IMR-90 (cell line): ENCODE data around the gene AKAP9. TPM values are rescaled to one million over a fixed set of nuclear protein-coding genes. Genes with fewer than 3 reads are reported as not detected.

ENCODE experiments used
- ATAC-seq: fragments of 200-7000 bp; cut with Tn5 transposase; 2 replicates; pipeline ENCODE4 v1.9.1; 2020; ENCODE audit warnings: low read depth, mild to moderate bottlenecking, moderate library complexity
- BruUV-seq: library from RNA; stranded (reverse); fragments of 400-500 nt; replicated peaks from 2 replicates; lab custom pipeline; 2021; lab: Mats Ljungman, UMichigan
- CTCF ChIA-PET: fragments of 300-600 bp; formaldehyde crosslinking; extraction: SDS; loops from one replicate; lab custom pipeline; 2021; ENCODE audit warnings: antibody characterized with exemption; lab: Yijun Ruan, JAX
- POLR2A ChIA-PET: fragments of 300-600 bp; sonication (Branson Sonifier 250); formaldehyde crosslinking; loops from one replicate; lab custom pipeline; 2022; ENCODE audit warnings: antibody characterized with exemption; ENCODE audit not compliant: unreplicated experiment; lab: Charles Lee
- DNase-seq: peaks from one replicate; pipeline ENCODE4 v3.0.0; 2013
- H2AFZ ChIP-seq: replicated peaks from 2 replicates; pipeline ENCODE3; 2013; ENCODE audit warnings: low read length, mild to moderate bottlenecking; ENCODE audit not compliant: poor library complexity
- H2AK5ac ChIP-seq: 2 replicates; pipeline ENCODE4 v1.6.1; 2013; ENCODE audit warnings: low read depth, low read length, inconsistent platforms
- H2AK9ac ChIP-seq: replicated peaks from 2 replicates; pipeline ENCODE3; 2013; ENCODE audit warnings: mild to moderate bottlenecking, low read depth, low read length, moderate library complexity; ENCODE audit not compliant: poor library complexity
- H2BK120ac ChIP-seq: 2 replicates; pipeline ENCODE4 v1.6.1; 2013; ENCODE audit warnings: low read depth, low read length, inconsistent platforms
- H2BK15ac ChIP-seq: 3 replicates; pipeline ENCODE4 v1.6.1; 2013; ENCODE audit warnings: low read depth, low read length, inconsistent platforms
- H2BK20ac ChIP-seq: 2 replicates; pipeline ENCODE4 v1.6.1; 2013; ENCODE audit warnings: low read depth, mild to moderate bottlenecking, inconsistent platforms, low read length, moderate library complexity
- H2BK5ac ChIP-seq: 2 replicates; pipeline ENCODE4 v1.6.1; 2013; ENCODE audit warnings: mild to moderate bottlenecking, low read depth, low read length, inconsistent platforms; ENCODE audit not compliant: poor library complexity, severe bottlenecking
- H3K14ac ChIP-seq: replicated peaks from 2 replicates; pipeline ENCODE4 v1.6.1; 2013; ENCODE audit warnings: low read depth, low read length, inconsistent platforms
- H3K18ac ChIP-seq: 2 replicates; pipeline ENCODE4 v1.6.1; 2013; ENCODE audit warnings: low read depth, low read length, control low read depth
- H3K23ac ChIP-seq: 2 replicates; pipeline ENCODE4 v1.6.1; 2013; ENCODE audit warnings: low read depth, low read length, inconsistent platforms
- H3K27ac ChIP-seq: 2 replicates; pipeline ENCODE4 v1.5.1; 2013; ENCODE audit warnings: mild to moderate bottlenecking, control low read depth, low read length; ENCODE audit not compliant: insufficient read depth
- H3K27me3 ChIP-seq: 2 replicates; pipeline ENCODE4 v1.6.1; 2013; ENCODE audit warnings: low read length; ENCODE audit not compliant: control insufficient read depth, insufficient read depth
- H3K36me3 ChIP-seq: 2 replicates; pipeline ENCODE4 v1.6.1; 2013; ENCODE audit warnings: low read length, mixed read lengths; ENCODE audit not compliant: control insufficient read depth, insufficient read depth
- H3K4ac ChIP-seq: 2 replicates; pipeline ENCODE4 v1.6.1; 2013; ENCODE audit warnings: low read depth, low read length, inconsistent platforms
- H3K4me1 ChIP-seq: 2 replicates; pipeline ENCODE4 v1.6.1; 2013; ENCODE audit warnings: low read length, mixed read lengths; ENCODE audit not compliant: control insufficient read depth, insufficient read depth
- H3K4me2 ChIP-seq: 2 replicates; pipeline ENCODE4 v1.6.1; 2013; ENCODE audit warnings: low read depth, mild to moderate bottlenecking, control low read depth, low read length, moderate library complexity
- H3K4me3 ChIP-seq: 2 replicates; pipeline ENCODE4 v1.5.1; 2013; ENCODE audit warnings: low read depth, mild to moderate bottlenecking, control low read depth, low read length, moderate library complexity; ENCODE audit not compliant: insufficient read depth
- H3K56ac ChIP-seq: 2 replicates; pipeline ENCODE4 v1.6.1; 2013; ENCODE audit warnings: low read length, inconsistent platforms; ENCODE audit not compliant: insufficient read depth; ENCODE audit errors: extremely low read depth
- H3K79me1 ChIP-seq, 2 experiments: 2 replicates each; pipeline ENCODE4 v1.6.1; 2013; ENCODE audit warnings: low read length in 2 of 2, inconsistent platforms in 1 of 2, low read depth in 1 of 2
- H3K9ac ChIP-seq: 2 replicates; pipeline ENCODE4 v1.6.1; 2013; ENCODE audit warnings: low read depth, low read length, control low read depth
- H3K9me1 ChIP-seq: 2 replicates; pipeline ENCODE4 v1.6.1; 2013; ENCODE audit warnings: low read length, inconsistent platforms; ENCODE audit not compliant: insufficient read depth
- H3K9me3 ChIP-seq: 2 replicates; pipeline ENCODE4 v1.6.1; 2013; ENCODE audit warnings: low read length; ENCODE audit not compliant: control insufficient read depth, insufficient read depth
- H4K20me1 ChIP-seq: 2 replicates; pipeline ENCODE4 v1.6.1; 2013; ENCODE audit warnings: low read length, inconsistent platforms; ENCODE audit not compliant: insufficient read depth
- H4K5ac ChIP-seq: 2 replicates; pipeline ENCODE4 v1.6.1; 2013; ENCODE audit warnings: mild to moderate bottlenecking, low read depth, low read length, control low read depth
- H4K8ac ChIP-seq, 2 experiments: 2 replicates each; pipeline ENCODE4 v1.6.1; 2013; ENCODE audit warnings: low read depth in 2 of 2, low read length in 2 of 2, control low read depth in 1 of 2, inconsistent platforms in 1 of 2
- H4K91ac ChIP-seq: 2 replicates; pipeline ENCODE4 v1.6.1; 2013; ENCODE audit warnings: low read depth, low read length, inconsistent platforms; ENCODE audit not compliant: insufficient read depth
- BHLHE40 ChIP-seq: fragments of 150-350 bp; IDR thresholded peaks from 2 replicates; pipeline ENCODE4 v1.6.1; 2016; ENCODE audit warnings: mild to moderate bottlenecking, low read depth, low read length
- CEBPB ChIP-seq: IDR thresholded peaks from 2 replicates; pipeline ENCODE4 v1.6.1; 2012; ENCODE audit warnings: low read depth, low read length, improper control_type of control experiment
- CHD1 ChIP-seq: IDR thresholded peaks from 2 replicates; pipeline ENCODE4 v1.6.1; 2012; ENCODE audit warnings: low read depth, low read length, improper control_type of control experiment
- FOS ChIP-seq: fragments of 150-350 bp; IDR thresholded peaks from 2 replicates; pipeline ENCODE4 v1.6.1; 2016; ENCODE audit warnings: low read depth, low read length
- MAFK ChIP-seq: IDR thresholded peaks from 2 replicates; pipeline ENCODE4 v1.6.1; 2012; ENCODE audit warnings: low read depth, low read length, improper control_type of control experiment
- MAZ ChIP-seq: IDR thresholded peaks from 2 replicates; pipeline ENCODE4 v1.6.1; 2012; ENCODE audit warnings: low read depth, mild to moderate bottlenecking, low read length, improper control_type of control experiment, moderate library complexity, borderline replicate concordance
- MXI1 ChIP-seq: IDR thresholded peaks from 2 replicates; pipeline ENCODE4 v1.6.1; 2012; ENCODE audit warnings: low read depth, mild to moderate bottlenecking, low read length, moderate library complexity, borderline replicate concordance
- NFE2L2 ChIP-seq: fragments of 150-350 bp; IDR thresholded peaks from 2 replicates; pipeline ENCODE4 v1.6.1; 2016; ENCODE audit warnings: low read depth, mild to moderate bottlenecking, low read length
- POLR2A ChIP-seq: IDR thresholded peaks from 2 replicates; pipeline ENCODE4 v1.6.1; 2012; ENCODE audit warnings: mild to moderate bottlenecking, low read depth, low read length
- RAD21 ChIP-seq: IDR thresholded peaks from 2 replicates; pipeline ENCODE4 v1.6.1; 2012; ENCODE audit warnings: low read length, improper control_type of control experiment
- RCOR1 ChIP-seq: IDR thresholded peaks from 2 replicates; pipeline ENCODE4 v1.6.1; 2012; ENCODE audit warnings: mild to moderate bottlenecking, low read length, improper control_type of control experiment; ENCODE audit not compliant: insufficient replicate concordance
- RFX5 ChIP-seq: IDR thresholded peaks from 2 replicates; pipeline ENCODE4 v1.8.0; 2012; ENCODE audit warnings: low read depth, mild to moderate bottlenecking, low read length, moderate library complexity
- SMC3 ChIP-seq: fragments of 150-350 bp; IDR thresholded peaks from 2 replicates; pipeline ENCODE4 v1.6.1; 2016; ENCODE audit warnings: low read depth, mild to moderate bottlenecking, antibody characterized with exemption, low read length, moderate library complexity
- dilution Hi-C: fragments of 300-500 bp; cut with HindIII; formaldehyde crosslinking; loops from one replicate; pipeline ENCODE4 v1.14.3; 2018; ENCODE audit warnings: low sequenced_read_pairs; ENCODE audit not compliant: unreplicated experiment
- in situ Hi-C: fragments of 300-500 bp; cut with MboI; formaldehyde crosslinking; loops from 3 replicates; pipeline ENCODE4 v1.14.3; 2019; ENCODE audit warnings: low sequenced_read_pairs, inconsistent platforms, mixed read lengths
- intact Hi-C: fragments of 100-400 bp; cut with micrococcal nuclease; formaldehyde crosslinking; loops from 2 replicates; pipeline ENCODE4 v1.10.0; 2022
- polyA plus RNA-seq, 3 experiments: library from polyadenylated mRNA; depleted of rRNA; stranded (reverse); fragments of >200 nt; gene quantifications; 2 replicates each; pipeline ENCODE4 v1.2.3, GENCODE V29; 2012; ENCODE audit warnings: low replicate concordance in 1 of 3
- total RNA-seq: library from RNA; depleted of rRNA; stranded (reverse); fragments of >200 nt; gene quantifications from 2 replicates; pipeline ENCODE4 v1.2.3, GENCODE V29; 2012
- TF ChIP-seq, protein P1 (sequence below): fragments of 150-350 bp; IDR thresholded peaks from 2 replicates; pipeline ENCODE4 v1.6.1; 2016; ENCODE audit warnings: low read depth, mild to moderate bottlenecking, low read length, moderate library complexity, borderline replicate concordance
- TF ChIP-seq, protein P2 (sequence below): fragments of 150-350 bp; IDR thresholded peaks from 2 replicates; pipeline ENCODE4 v1.6.1; 2017; ENCODE audit warnings: mild to moderate bottlenecking, antibody characterized with exemption, low read length, low read depth
- TF ChIP-seq, protein P3 (sequence below): conservative IDR thresholded peaks from 2 replicates; pipeline ENCODE4 v1.5.1; 2012; ENCODE audit warnings: mild to moderate bottlenecking, low read depth, low read length, improper control_type of control experiment

AKAP9 gene
- total and polyA plus RNA-seq, 2 of the 4 experiments (the other 2 are of a cell fraction), result 9.7 to 25.3 TPM

DNA sequence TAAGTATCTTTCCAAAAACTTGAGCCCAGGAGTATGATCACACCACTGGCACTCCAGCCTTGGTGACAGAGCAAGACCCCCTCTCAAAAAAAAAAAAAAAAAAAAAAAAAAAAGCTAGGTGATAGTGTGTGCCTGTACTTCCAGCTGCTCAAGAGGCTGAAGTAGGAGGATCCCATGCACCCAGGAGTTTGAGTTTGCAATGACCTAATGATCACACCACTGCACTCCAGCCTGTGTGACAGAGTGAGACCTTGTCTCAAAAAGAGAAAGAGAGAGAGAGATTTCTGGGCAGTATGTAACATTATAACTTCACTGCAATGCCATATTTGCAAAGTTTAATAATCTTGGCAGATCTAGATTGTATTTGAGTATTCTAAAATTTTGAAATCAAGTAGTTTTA lies 47.6 kb downstream of the AKAP9 start:
- Histone ChIP-seq H3K56ac (no peak overlapping the region), H3K27ac (no peak overlapping the region), H2BK15ac (no peak overlapping the region), H3K27me3 (no peaks in the 10 kb centered on the region), H3K9me3 (no peaks in the 10 kb centered on the region), H3K4ac (no peak overlapping the region), H4K5ac (no peak overlapping the region), H2AK5ac (no peak overlapping the region), H2BK20ac (no peak overlapping the region), H4K20me1 (no peaks in the 10 kb centered on the region), H4K91ac (no peak overlapping the region), H3K18ac (no peak overlapping the region), H2BK120ac (no peak overlapping the region), H3K79me1 (peaks cover 0 to 4% of the 10 kb centered on the region in 2 experiments; a peak in 2 of 4 replicates), H3K9ac (no peak overlapping the region), H4K8ac (no peak overlapping the region), H2AFZ (no peak overlapping the region), H3K14ac (no peak overlapping the region), H2BK5ac (no peak overlapping the region), H3K4me3 (no peak overlapping the region), H3K9me1 (no peaks in the 10 kb centered on the region), H3K4me2 (no peak overlapping the region), H3K23ac (no peak overlapping the region), H3K4me1 (no peaks in the 10 kb centered on the region), H2AK9ac (no peak overlapping the region), H3K36me3 (peaks cover 6% of the 10 kb centered on the region)
- ChIA-PET CTCF (interaction anchor here (0.6 kb wide), 1 partner anchor 108 kb away, joined by 3 read pairs; the partner anchor contains the start of gene MTERF1), POLR2A (no interaction called here)
- no peak for TF ChIP-seq MAFK
- TF ChIP-seq, protein P1, sequence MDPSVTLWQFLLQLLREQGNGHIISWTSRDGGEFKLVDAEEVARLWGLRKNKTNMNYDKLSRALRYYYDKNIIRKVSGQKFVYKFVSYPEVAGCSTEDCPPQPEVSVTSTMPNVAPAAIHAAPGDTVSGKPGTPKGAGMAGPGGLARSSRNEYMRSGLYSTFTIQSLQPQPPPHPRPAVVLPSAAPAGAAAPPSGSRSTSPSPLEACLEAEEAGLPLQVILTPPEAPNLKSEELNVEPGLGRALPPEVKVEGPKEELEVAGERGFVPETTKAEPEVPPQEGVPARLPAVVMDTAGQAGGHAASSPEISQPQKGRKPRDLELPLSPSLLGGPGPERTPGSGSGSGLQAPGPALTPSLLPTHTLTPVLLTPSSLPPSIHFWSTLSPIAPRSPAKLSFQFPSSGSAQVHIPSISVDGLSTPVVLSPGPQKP, result no peak
- TF ChIP-seq, protein P2, sequence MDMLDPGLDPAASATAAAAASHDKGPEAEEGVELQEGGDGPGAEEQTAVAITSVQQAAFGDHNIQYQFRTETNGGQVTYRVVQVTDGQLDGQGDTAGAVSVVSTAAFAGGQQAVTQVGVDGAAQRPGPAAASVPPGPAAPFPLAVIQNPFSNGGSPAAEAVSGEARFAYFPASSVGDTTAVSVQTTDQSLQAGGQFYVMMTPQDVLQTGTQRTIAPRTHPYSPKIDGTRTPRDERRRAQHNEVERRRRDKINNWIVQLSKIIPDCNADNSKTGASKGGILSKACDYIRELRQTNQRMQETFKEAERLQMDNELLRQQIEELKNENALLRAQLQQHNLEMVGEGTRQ, result no peak
- no peak for TF ChIP-seq MAZ
- TF ChIP-seq NFE2L2, result no peak
- no peak for TF ChIP-seq RFX5
- no peak for TF ChIP-seq FOS
- no peak for TF ChIP-seq BHLHE40
- TF ChIP-seq RAD21, result no peak
- no peak for TF ChIP-seq RCOR1
- TF ChIP-seq CEBPB, result no peak
- no peak for TF ChIP-seq MXI1
- TF ChIP-seq CHD1, result no peak
- TF ChIP-seq POLR2A, result no peak
- TF ChIP-seq, protein P3, sequence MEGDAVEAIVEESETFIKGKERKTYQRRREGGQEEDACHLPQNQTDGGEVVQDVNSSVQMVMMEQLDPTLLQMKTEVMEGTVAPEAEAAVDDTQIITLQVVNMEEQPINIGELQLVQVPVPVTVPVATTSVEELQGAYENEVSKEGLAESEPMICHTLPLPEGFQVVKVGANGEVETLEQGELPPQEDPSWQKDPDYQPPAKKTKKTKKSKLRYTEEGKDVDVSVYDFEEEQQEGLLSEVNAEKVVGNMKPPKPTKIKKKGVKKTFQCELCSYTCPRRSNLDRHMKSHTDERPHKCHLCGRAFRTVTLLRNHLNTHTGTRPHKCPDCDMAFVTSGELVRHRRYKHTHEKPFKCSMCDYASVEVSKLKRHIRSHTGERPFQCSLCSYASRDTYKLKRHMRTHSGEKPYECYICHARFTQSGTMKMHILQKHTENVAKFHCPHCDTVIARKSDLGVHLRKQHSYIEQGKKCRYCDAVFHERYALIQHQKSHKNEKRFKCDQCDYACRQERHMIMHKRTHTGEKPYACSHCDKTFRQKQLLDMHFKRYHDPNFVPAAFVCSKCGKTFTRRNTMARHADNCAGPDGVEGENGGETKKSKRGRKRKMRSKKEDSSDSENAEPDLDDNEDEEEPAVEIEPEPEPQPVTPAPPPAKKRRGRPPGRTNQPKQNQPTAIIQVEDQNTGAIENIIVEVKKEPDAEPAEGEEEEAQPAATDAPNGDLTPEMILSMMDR, result no peak
- no peak for TF ChIP-seq SMC3
- dilution Hi-C loops (no loop called here), intact Hi-C loops (no loop called here), in situ Hi-C loops (no loop called here)
- BruUV-seq, result no TSS peak
- DNase-seq, result no peak
- ATAC-seq, result no peak
